C4-2B (cell line): ENCODE results near the gene HPS4.

Experiments
- ZFX ChIP-seq: fragments of 450-650 bp; IDR thresholded peaks from 2 replicates; pipeline ENCODE4 v1.6.1; 2017
- TF ChIP-seq, protein P1 (sequence below): fragments of 450-650 bp; conservative IDR thresholded peaks from 2 replicates; pipeline ENCODE4 v1.5.1; 2017; ENCODE audit warnings: mild to moderate bottlenecking

GRCh38 chr22:26404851-26405421 is 78.6 kb downstream of the HPS4 start:
- TF ChIP-seq, protein P1, sequence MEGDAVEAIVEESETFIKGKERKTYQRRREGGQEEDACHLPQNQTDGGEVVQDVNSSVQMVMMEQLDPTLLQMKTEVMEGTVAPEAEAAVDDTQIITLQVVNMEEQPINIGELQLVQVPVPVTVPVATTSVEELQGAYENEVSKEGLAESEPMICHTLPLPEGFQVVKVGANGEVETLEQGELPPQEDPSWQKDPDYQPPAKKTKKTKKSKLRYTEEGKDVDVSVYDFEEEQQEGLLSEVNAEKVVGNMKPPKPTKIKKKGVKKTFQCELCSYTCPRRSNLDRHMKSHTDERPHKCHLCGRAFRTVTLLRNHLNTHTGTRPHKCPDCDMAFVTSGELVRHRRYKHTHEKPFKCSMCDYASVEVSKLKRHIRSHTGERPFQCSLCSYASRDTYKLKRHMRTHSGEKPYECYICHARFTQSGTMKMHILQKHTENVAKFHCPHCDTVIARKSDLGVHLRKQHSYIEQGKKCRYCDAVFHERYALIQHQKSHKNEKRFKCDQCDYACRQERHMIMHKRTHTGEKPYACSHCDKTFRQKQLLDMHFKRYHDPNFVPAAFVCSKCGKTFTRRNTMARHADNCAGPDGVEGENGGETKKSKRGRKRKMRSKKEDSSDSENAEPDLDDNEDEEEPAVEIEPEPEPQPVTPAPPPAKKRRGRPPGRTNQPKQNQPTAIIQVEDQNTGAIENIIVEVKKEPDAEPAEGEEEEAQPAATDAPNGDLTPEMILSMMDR: no peak
- TF ChIP-seq ZFX: no peak
